ENCODE measurements around the gene AP1B1. TPM values are rescaled to one million over a fixed set of nuclear protein-coding genes. Genes with fewer than 3 reads are reported as not detected.
"Not testable (repeated sequence)": the region's sequence is repeated elsewhere in the genome, so short reads cannot be mapped to it uniquely, and the experiment has no call there.

AP1B1 gene
- total RNA-seq, 1 donor from 2014 or later = 132 TPM

GRCh38 chr22:29375398-29376076 lies 12.8 kb downstream of the AP1B1 start:
- POLR2A ChIA-PET = interaction anchor here (0.6 to 3.0 kb wide), 3 partner anchors 11 to 62 kb away, joined by 3 to 15 read pairs (median 4); no protein-coding TSS in a partner anchor
- H3K27ac Mint-ChIP-seq = peak overlapping the region; percentile 50
- ATAC-seq (ENCODE audit: low read depth) (no peak), DNase-seq (no peak)
- intact Hi-C loops (cut with micrococcal nuclease) = no loop called here
- no peaks in the 10 kb centered on the region for H3K9me3 Mint-ChIP-seq
- peaks cover 73% of the 10 kb centered on the region for H3K36me3 Mint-ChIP-seq (ENCODE audit: low read depth)
- CTCF ChIA-PET = no interaction called here
- H3K4me1 Mint-ChIP-seq = peaks cover 67% of the 10 kb centered on the region
- no peak for TF ChIP-seq CTCF (IDR thresholded peaks at IDR 0.05)
- H3K4me3 Mint-ChIP-seq = no peak overlapping the region
- H3K27me3 Mint-ChIP-seq = no peaks in the 10 kb centered on the region

- Mint-ChIP-seq H3K36me3 (ENCODE audit: low read depth) (peaks cover 71% of the 10 kb centered on the region), H3K27ac (peak overlapping the region; percentile 14), H3K4me1 (peaks cover 67% of the 10 kb centered on the region)
- ATAC-seq (ENCODE audit: low read depth); DNase-seq; intact Hi-C loops (cut with micrococcal nuclease); H3K27me3 Mint-ChIP-seq; H3K9me3 Mint-ChIP-seq; H3K4me3 Mint-ChIP-seq; CTCF ChIA-PET: not testable (repeated sequence)
- POLR2A ChIA-PET = interaction anchor here (3.0 kb wide), 1 partner anchor 11 kb away, joined by 15 read pairs; no protein-coding TSS in a partner anchor
Measured at GRCh38 chr22:29374806-29375205, 13.6 kb downstream of the AP1B1 start.

- POLR2A ChIA-PET = interaction anchor here (2.2 kb wide), 1 partner anchor 12 kb away, joined by 6 read pairs; no protein-coding TSS in a partner anchor
- intact Hi-C loops (cut with micrococcal nuclease) = no loop called here
- ATAC-seq (ENCODE audit: low read depth) (no peak), DNase-seq (no peak)
- H3K4me3 Mint-ChIP-seq = no peak overlapping the region
- CTCF ChIA-PET = no interaction called here
- H3K9me3 Mint-ChIP-seq = no peaks in the 10 kb centered on the region
- peak overlapping the region; percentile 14 for H3K27ac Mint-ChIP-seq
- peaks cover 67% of the 10 kb centered on the region for H3K4me1 Mint-ChIP-seq
- H3K27me3 Mint-ChIP-seq = no peaks in the 10 kb centered on the region
- no peak for TF ChIP-seq CTCF (IDR thresholded peaks at IDR 0.05)
- H3K36me3 Mint-ChIP-seq (ENCODE audit: low read depth) = peaks cover 68% of the 10 kb centered on the region
Measured at GRCh38 chr22:29374401-29374800, 14.0 kb downstream of the AP1B1 start.

GRCh38 chr22:29370537-29370936 lies 17.8 kb downstream of the AP1B1 start:
- Mint-ChIP-seq H3K4me3 (no peak overlapping the region), H3K27ac (peak overlapping the region; percentile 18), H3K4me1 (peaks cover 77% of the 10 kb centered on the region), H3K36me3 (ENCODE audit: low read depth) (peaks cover 64% of the 10 kb centered on the region), H3K27me3 (no peaks in the 10 kb centered on the region), H3K9me3 (no peaks in the 10 kb centered on the region)
- intact Hi-C loops (cut with micrococcal nuclease) = loop anchor here (1.0 kb wide), 1 partner anchor 15 kb away; no protein-coding TSS in a partner anchor
- ATAC-seq (ENCODE audit: low read depth) (peak; percentile 47), DNase-seq (no peak)
- CTCF ChIA-PET = interaction anchor here (0.8 kb wide), 1 partner anchor 16 kb away, joined by 3 read pairs; no protein-coding TSS in a partner anchor
- POLR2A ChIA-PET = interaction anchor here (0.7 to 2.1 kb wide), 4 partner anchors 14 to 192 kb away, joined by 3 to 13 read pairs (median 4); no protein-coding TSS in a partner anchor
- no peak for TF ChIP-seq CTCF (IDR thresholded peaks at IDR 0.05)

GRCh38 chr22:29369460-29369859 lies 18.9 kb downstream of the AP1B1 start:
- ATAC-seq (ENCODE audit: low read depth) (no peak), DNase-seq (no peak)
- Mint-ChIP-seq H3K4me3 (no peak overlapping the region), H3K27ac (no peak overlapping the region), H3K27me3 (no peaks in the 10 kb centered on the region), H3K4me1 (peaks cover 79% of the 10 kb centered on the region), H3K9me3 (no peaks in the 10 kb centered on the region), H3K36me3 (ENCODE audit: low read depth) (peaks cover 62% of the 10 kb centered on the region)
- CTCF ChIA-PET = no interaction called here
- TF ChIP-seq CTCF (IDR thresholded peaks at IDR 0.05) = no peak
- intact Hi-C loops (cut with micrococcal nuclease) = no loop called here
- POLR2A ChIA-PET = interaction anchor here (0.7 to 1.3 kb wide), 2 partner anchors 16 to 24 kb away, joined by 3 to 8 read pairs; no protein-coding TSS in a partner anchor

Data from activated B cell treated with CpG ODN at 0.5 μM for 24 hours (primary cell).